ENCODE results near the gene ARPC1A. TPM values are rescaled to one million over a fixed set of nuclear protein-coding genes. Genes with fewer than 3 reads are reported as not detected.

Gene ARPC1A
- total and polyA plus RNA-seq, 2 of the 8 experiments (the other 6 are each of a cell fraction or from before 2014, with no cell fraction given) = 123 to 155 TPM

- WGBS, 2 experiments (ENCODE audit: extremely low coverage in 1 of 2, insufficient coverage in 1 of 2, insufficient read length in 1 of 2, insufficient replicate concordance in 2 of 2, low coverage in 1 of 2, low lambda C conversion rate in 2 of 2, missing lambda C conversion rate in 1 of 2) = 90% methylated on average over 13 of the region's 13 CpGs; no CpG with 5 or more reads in 1 of the 2 experiments
- H2BK20ac ChIP-seq (ENCODE audit: low read length) = no peak overlapping the region
- H3K79me2 ChIP-seq (ENCODE audit: control insufficient read depth in 1 of 2, insufficient read depth in 2 of 2, low read length in 2 of 2) = peaks cover 0 to 13% of the 10 kb centered on the region in 2 experiments; a peak in 1 of 4 replicates
- FAIRE-seq (no peak), DNase-seq (ENCODE audit: low read depth in 1 of 2, low spot score in 2 of 2) (no peak)
- H4K8ac ChIP-seq (ENCODE audit: extremely low read depth, insufficient read depth, low read length) = no peak overlapping the region
- H3K18ac ChIP-seq (ENCODE audit: extremely low read depth, low read length) = no peak overlapping the region
- no peak overlapping the region for H3K9ac ChIP-seq (replicated peaks in 1 of 4; ENCODE audit: extremely low read depth in 1 of 4, low read depth in 3 of 4, low read length in 3 of 4)
- H4K91ac ChIP-seq (replicated peaks; ENCODE audit: insufficient read length, low read length) = no peak overlapping the region
- ChIA-PET POLR2A (ENCODE audit: partially characterized antibody) (interaction anchor here (1.5 to 3.3 kb wide), 3 partner anchors 9 to 15 kb away, joined by 3 to 18 read pairs (median 4); no protein-coding TSS in a partner anchor), CTCF (ENCODE audit: partially characterized antibody) (no interaction called here)
- H3K23me2 ChIP-seq (ENCODE audit: low read depth, low read length) = no peaks in the 10 kb centered on the region; the same call in 1 of the 2 replicates
- H3K4me2 ChIP-seq (ENCODE audit: insufficient read depth in 1 of 2, low read depth in 2 of 2, low read length in 2 of 2) = no peak overlapping the region
- H4K20me1 ChIP-seq (replicated peaks in 1 of 2; ENCODE audit: control insufficient read depth in 1 of 2, insufficient read depth in 2 of 2, low read length in 2 of 2) = peaks cover 12 to 21% of the 10 kb centered on the region in 2 experiments
- H2BK120ac ChIP-seq (replicated peaks; ENCODE audit: low read depth, low read length) = no peak overlapping the region
- H3K14ac ChIP-seq (ENCODE audit: insufficient read length) = no peak overlapping the region
- H3K4ac ChIP-seq (replicated peaks; ENCODE audit: insufficient read length, low read depth, low read length) = no peak overlapping the region
- H3K79me1 ChIP-seq (ENCODE audit: low read depth, low read length) = peaks cover 13% of the 10 kb centered on the region
- H2AFZ ChIP-seq (ENCODE audit: low read length) = no peak overlapping the region
- H3K27me3 ChIP-seq (replicated peaks in 1 of 4; ENCODE audit: control insufficient read depth in 3 of 4, extremely low read depth in 1 of 4, insufficient read depth in 3 of 4, low read length in 3 of 4) = no peaks in the 10 kb centered on the region
- H2BK15ac ChIP-seq (ENCODE audit: low read length) = no peak overlapping the region
- no peak overlapping the region for H3K56ac ChIP-seq (replicated peaks; ENCODE audit: insufficient read length, low read depth, low read length)
- H3K9me3 ChIP-seq (ENCODE audit: insufficient read depth in 2 of 2, low read depth in 1 of 2, low read length in 1 of 2) = no peaks in the 10 kb centered on the region
- no peak overlapping the region for H3K27ac ChIP-seq (ENCODE audit: low read depth, low read length)
- H2BK12ac ChIP-seq (ENCODE audit: low read depth, low read length) = no peak overlapping the region
- H3K4me1 ChIP-seq (replicated peaks in 1 of 4; ENCODE audit: control insufficient read depth in 3 of 4, insufficient read depth in 4 of 4, low read length in 3 of 4) = peaks cover 0 to 5% (median 1%) of the 10 kb centered on the region in 4 experiments; a peak in 3 of 7 replicates
- H4K5ac ChIP-seq (ENCODE audit: insufficient read length, low read depth, low read length) = no peak overlapping the region
- H3K23ac ChIP-seq (ENCODE audit: insufficient read length) = no peak overlapping the region
- no peak overlapping the region for H2BK5ac ChIP-seq (ENCODE audit: low read depth, low read length)
- no peak overlapping the region for H2AK5ac ChIP-seq (ENCODE audit: low read depth, low read length)
- no peak overlapping the region for H3K4me3 ChIP-seq (ENCODE audit: extremely low read depth in 1 of 4, insufficient read depth in 2 of 4, low read depth in 3 of 4, low read length in 4 of 4)
- H3K36me3 ChIP-seq (ENCODE audit: control insufficient read depth in 2 of 4, insufficient read depth in 4 of 4, low read length in 3 of 4) = peaks cover 2 to 9% (median 6%) of the 10 kb centered on the region in 4 experiments; a peak in 3 of 8 replicates
- TF ChIP-seq YY1 (IDR thresholded peaks at IDR 0.05; ENCODE audit: low read depth, low read length) = no peak
- TF ChIP-seq KDM5A (IDR thresholded peaks at IDR 0.05; ENCODE audit: low read length) = no peak
- TF ChIP-seq CBX5 (IDR thresholded peaks at IDR 0.05; ENCODE audit: low read depth, low read length) = no peak
- no peak for TF ChIP-seq TAF7 (optimal IDR thresholded peaks at IDR 0.05; ENCODE audit: borderline replicate concordance, low read depth, low read length)
- no peak for TF ChIP-seq CTBP2 (IDR thresholded peaks at IDR 0.05; ENCODE audit: borderline replicate concordance, insufficient read depth, insufficient read length, low read length)
- TF ChIP-seq POLR2AphosphoS5 (IDR thresholded peaks at IDR 0.05; ENCODE audit: low read depth, low read length) = no peak
- no peak for TF ChIP-seq BACH1 (IDR thresholded peaks at IDR 0.05; ENCODE audit: low read length)
- TF ChIP-seq CHD2 (IDR thresholded peaks at IDR 0.05; ENCODE audit: low read length) = no peak
- TF ChIP-seq MAFK (IDR thresholded peaks at IDR 0.05; ENCODE audit: low read depth, low read length) = no peak
- no peak for TF ChIP-seq RNF2 (IDR thresholded peaks at IDR 0.05; ENCODE audit: borderline replicate concordance, low read depth, low read length, missing control alignments, poor library complexity, severe bottlenecking)
- no peak for TF ChIP-seq SIRT6 (IDR thresholded peaks at IDR 0.05; ENCODE audit: low read length)
- TF ChIP-seq GTF2F1 (IDR thresholded peaks at IDR 0.05; ENCODE audit: borderline replicate concordance, low read depth, low read length) = no peak
These were observed 58.2 kb downstream of the ARPC1A start for GRCh38 chr7:99383791-99384370.
